ENCODE results near the gene TIMM13. TPM values are rescaled to one million over a fixed set of nuclear protein-coding genes. Genes with fewer than 3 reads are reported as not detected.

TIMM13 gene
- total and polyA plus RNA-seq, 9 of the 15 experiments (the other 6 are each of a cell fraction or from before 2014, with no cell fraction given) = 17.6 to 215 (median 71.8) TPM

- peak in 1 of 2 experiments; percentile 47; a peak in 1 of 4 replicates for TF ChIP-seq ZMIZ1 (IDR thresholded peaks at IDR 0.05; ENCODE audit: low read depth in 2 of 2, low read length in 2 of 2)
- TF ChIP-seq SMAD4 (CRISPR knock-in tag; conservative IDR thresholded peaks at IDR 0.05) = 0 out of 2 replicates have a peak, but pooled peaks have one; percentile 43
- TF ChIP-seq CAMTA2 (CRISPR knock-in tag; conservative IDR thresholded peaks at IDR 0.05) = no peak
- peak; percentile 18 to 43; a peak in 2 of 4 replicates for TF ChIP-seq RCOR1 (IDR thresholded peaks at IDR 0.05; ENCODE audit: borderline replicate concordance in 1 of 2, low read depth in 2 of 2, low read length in 2 of 2)
- peak; percentile 65; the same call in 1 of the 2 replicates for TF ChIP-seq ATF7 (IDR thresholded peaks at IDR 0.05)
- no peak for TF ChIP-seq ZNF609 (CRISPR knock-in tag; IDR thresholded peaks at IDR 0.05; ENCODE audit: borderline replicate concordance)
- no peak for TF ChIP-seq IRF2 (CRISPR knock-in tag; IDR thresholded peaks at IDR 0.05)
Measured at GRCh38 chr19:2474232-2475017, 47.0 kb upstream of the TIMM13 start (continued).

Data from K562 (cell line).